ENCODE results near the gene INHBB. TPM values are rescaled to one million over a fixed set of nuclear protein-coding genes. Genes with fewer than 3 reads are reported as not detected.
"Not testable (repeated sequence)": the region's sequence is repeated elsewhere in the genome, so short reads cannot be mapped to it uniquely, and the experiment has no call there.

INHBB gene
- total RNA-seq, 1 donor from 2014 or later, result 5.0 TPM

GRCh38 chr2:120316528-120317179, 29.3 kb upstream of the INHBB start:
- DNase-seq, result no peak

- no peak for DNase-seq
These were observed 28.8 kb upstream of the INHBB start for GRCh38 chr2:120317180-120317533.

DNA sequence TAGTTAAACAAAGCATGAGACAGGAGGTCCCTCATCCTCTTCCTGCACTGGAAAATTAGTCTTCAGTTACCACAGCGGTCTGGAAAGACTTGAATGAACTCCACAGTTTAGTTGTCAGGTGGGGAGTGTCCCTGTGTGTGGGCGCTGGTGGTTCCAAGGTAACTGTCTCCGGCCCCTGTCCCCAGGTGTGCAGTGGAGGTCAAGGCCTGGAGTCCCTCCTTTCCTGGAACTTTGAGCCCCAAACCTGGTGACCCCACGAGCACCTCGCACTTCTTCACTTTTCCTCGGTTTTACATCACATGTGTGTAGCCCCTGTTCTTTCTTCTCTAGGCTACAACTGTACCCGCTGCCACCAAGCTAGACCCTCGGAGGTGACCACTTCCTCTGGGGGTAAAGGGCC, 28.0 kb upstream of the INHBB start:
- no peak for DNase-seq

DNA sequence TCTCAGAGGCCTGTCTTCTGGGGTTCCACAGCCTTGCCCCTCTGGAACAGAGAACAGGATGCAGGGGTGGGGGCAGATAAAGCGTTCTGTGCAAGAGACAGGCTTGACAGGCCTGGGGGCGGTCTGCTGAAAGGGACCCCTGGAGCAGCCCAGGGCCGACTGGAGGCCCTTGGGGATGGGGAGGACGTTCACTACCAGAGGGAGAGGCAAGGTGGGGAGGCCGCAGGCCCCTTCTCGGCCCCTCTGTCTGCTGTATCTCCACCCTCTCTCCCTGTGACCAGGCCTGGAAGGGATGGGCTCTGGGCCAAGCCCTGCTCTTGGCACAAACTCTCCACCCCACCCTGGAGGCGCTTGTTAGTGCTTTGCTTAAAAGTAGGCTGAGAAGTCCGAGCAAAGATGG, 27.3 kb upstream of the INHBB start:
- no peak for DNase-seq

DNA sequence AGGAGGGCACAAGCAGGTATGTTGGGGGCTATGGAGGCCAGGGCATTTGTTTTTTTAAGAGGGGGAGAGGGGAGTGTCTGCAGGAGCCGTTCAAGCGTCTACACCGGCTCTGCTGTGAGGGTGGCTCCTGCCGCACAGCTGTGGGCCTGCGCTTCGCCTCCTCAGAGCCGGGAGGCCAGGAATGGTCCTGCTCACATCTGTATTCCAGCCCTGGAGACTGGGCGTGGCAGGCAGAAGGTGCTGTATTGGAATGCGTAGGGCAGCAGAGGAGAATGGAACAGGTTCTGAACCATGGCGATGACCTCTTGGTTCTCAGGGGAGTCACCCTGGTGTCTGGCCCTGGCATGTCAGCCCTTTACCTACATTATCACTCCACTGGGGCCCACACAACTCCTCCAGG, 26.8 kb upstream of the INHBB start:
- DNase-seq, result no peak

GRCh38 chr2:120319686-120320317, 26.1 kb upstream of the INHBB start:
- DNase-seq, result no peak

- DNase-seq, result no peak
These were observed 25.6 kb upstream of the INHBB start for GRCh38 chr2:120320318-120320851.

DNA sequence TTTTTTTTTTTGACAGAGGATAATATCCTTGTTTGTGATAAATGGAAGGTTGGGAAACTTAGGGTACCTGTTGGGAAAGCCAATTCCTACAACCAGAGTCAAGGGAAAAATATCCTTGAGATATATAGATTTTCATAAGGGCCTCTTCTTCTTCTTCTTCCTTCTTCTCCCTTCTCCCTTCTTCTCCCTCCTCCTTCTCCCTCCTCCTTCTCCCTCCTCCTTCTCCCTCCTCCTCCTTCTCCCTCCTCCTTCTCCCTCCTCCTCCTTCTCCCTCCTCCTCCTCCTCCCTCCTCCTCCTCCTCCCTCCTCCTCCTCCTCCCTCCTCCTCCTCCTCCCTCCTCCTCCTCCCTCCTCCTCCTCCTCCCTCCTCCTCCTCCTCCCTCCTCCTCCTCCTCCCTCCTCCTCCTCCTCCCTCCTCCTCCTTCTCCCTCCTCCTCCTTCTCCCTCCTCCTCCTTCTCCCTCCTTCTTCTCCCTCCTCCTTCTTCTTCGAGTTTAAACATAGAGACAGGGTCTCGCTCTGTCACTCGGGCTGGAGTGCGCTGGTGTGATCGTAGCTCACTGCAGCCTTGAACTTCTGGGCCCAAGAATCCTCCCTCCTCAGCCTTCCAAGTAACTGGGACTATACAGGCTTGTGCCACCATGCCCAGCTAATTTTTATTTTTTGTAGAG, 24.9 kb upstream of the INHBB start:
- not testable (repeated sequence) for DNase-seq

DNA sequence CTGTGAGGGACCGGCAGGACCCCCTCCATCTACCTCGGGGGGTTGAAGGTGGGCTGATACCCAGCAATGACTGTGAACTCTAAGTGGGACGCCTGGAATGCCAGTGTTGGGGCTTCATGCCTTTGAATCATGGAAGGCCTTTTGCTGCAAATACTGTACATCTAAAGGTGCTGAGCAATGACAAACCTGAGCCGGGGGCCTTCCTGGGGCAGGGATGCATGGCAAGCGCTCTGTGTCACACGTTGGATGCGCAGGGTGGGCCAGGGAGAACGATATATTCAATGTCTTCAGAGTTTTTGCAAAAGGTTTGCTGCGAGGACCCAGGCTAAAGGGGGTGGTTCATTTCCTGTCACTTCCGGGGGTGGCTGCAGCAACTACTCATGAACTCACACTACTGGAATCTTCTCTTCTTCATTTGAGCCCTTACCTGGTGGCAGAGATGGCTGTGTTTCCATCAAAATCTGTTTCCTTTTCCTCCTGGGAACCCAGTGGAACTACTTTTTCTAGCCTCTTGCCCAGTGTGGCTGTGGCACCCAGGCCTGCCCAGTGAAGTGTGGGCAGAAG, 24.1 kb upstream of the INHBB start:
- no peak for DNase-seq

- DNase-seq, result no peak
These were observed 23.6 kb upstream of the INHBB start for GRCh38 chr2:120322329-120322728.

GRCh38 chr2:120323214-120323613, 22.7 kb upstream of the INHBB start:
- no peak for DNase-seq

DNA sequence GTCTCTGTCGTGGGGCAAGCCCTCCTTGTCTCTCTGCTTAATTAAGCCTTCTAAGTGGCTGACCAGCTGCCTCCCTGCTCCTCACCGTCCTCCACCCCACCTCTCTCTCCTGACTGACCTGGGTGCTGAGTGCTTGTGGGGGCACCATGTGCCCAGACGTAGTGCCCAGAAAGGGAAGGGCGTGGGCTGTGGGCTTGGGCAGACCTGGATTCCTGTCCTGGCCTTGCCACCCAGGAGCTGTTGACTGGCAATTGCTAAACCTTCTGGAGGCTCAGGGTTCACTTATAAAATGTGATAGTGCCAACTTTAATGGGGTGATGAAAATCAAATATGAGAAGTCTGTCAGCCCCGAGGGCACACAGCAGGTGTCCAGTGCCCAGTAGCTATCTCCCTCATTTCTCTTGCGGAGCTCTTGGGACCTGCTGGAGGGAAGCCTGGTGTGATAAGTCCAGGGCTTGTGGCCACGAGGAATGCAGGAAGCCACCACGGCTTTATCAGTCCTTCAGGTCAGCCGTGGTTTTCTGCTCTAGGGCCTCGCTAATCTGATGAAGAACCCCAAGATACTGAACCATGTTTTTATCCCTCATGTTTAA, 22.0 kb upstream of the INHBB start:
- DNase-seq, result no peak

GRCh38 chr2:120324933-120325332, 21.0 kb upstream of the INHBB start:
- no peak for DNase-seq

DNA sequence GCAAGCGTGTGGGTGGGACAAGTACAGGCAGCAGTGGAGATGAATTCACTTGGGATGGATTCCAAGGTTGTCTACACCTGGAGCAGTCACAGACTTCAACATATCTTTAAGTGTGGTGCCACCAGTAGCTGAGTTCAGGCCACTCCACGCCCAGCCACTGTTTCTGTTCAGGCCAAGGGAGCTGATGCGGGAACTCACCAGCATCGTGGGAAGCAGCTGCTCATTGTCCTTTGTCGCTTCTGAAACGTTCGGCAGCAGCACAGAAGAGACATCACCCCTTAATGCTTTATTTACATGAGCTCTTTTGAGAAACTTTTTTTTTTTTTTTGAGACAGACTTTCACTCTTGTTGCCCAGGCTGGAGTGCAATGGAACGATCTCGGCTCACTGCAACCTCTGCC, 19.9 kb upstream of the INHBB start:
- DNase-seq, result no peak

DNA sequence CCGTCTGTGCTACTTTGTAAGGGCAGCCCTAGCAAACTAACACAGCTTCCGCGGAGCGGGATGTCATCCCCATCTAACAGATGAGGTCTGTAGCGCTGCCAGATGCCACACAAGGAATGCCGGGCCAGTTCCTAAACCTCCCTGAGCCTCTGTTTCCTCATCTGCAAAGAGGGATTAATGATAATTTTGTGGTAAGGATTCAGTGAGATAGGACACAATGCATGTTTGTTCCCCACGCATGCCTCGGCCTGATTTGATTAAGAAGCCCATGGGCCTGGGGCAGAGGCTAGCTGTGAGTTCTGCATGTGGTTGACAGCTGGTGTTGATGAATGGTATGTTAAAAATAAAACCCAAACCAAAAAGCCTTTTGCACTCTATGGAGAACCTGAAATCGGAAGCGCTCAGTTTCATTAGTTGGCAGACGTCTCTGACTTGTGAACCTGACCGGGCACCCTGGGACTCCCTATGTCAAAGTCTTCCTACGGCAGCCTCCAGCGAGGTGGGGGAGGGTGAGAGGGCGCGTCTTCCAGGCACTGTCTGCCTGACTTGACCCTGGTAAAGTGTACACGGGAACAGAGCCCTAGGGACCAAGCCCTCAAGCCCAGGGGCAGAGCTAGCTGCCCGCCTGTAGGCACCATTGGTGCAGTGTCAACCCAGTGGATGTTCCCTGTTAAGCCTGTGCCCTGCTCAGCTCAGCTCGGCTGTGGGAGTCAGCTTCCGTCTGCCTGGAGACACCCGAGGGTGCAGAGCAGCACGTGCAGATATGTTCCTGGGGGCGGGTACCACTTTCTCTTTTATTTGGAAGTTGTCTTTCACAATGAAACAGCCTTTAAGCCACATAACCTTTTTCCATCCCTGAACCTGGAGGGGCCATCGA, 14.8 kb upstream of the INHBB start:
- DNase-seq, result no peak

DNA sequence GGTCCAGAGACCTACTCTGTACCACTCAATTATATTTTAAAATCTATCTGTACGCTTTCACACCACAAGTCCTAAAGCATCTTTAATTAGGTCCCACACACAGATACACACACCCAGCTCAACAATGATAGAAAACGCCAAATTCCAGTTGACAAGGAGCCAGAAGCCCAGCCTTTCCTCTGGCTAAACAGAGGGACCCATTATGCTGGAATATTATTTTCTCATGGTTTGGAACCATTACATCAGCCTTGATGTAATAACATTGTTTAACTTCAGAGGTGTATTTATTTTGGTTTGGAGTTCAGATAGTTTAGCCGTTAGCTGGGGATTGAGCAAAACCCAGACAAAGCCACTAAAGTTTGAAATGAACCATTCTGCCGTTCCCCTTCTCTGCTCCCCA, 14.0 kb upstream of the INHBB start:
- no peak for DNase-seq

DNA sequence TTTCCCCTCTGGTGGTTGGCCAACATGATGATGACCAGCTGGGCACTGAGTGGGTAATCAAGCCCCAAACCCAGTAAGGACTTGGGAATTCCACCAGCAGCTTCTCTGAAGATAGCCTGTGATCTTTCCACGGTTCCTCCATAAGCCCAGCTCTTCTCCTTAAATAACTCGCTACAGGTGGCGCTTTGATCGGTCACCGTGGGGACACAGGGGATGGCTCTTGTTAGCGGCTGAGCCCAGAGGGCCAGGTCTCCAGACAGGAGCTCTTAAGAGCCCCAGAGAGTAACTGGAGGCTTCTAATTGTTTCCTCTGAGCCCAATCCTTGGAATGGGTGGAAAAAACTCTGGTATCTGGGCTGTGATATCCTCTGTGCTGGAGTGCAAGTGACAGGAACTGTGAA, 13.6 kb upstream of the INHBB start:
- no peak for DNase-seq

GRCh38 chr2:120334068-120334467, 11.9 kb upstream of the INHBB start:
- DNase-seq, result no peak

- DNase-seq, result no peak
These were observed 9.2 kb upstream of the INHBB start for GRCh38 chr2:120336749-120337148.

GRCh38 chr2:120338015-120338414, 7.9 kb upstream of the INHBB start:
- DNase-seq, result no peak

- no peak for DNase-seq
These were observed 4.0 kb upstream of the INHBB start for GRCh38 chr2:120341977-120342376.

- no peak for DNase-seq
These were observed 3.5 kb upstream of the INHBB start for GRCh38 chr2:120342446-120342845.
